HL-60 (cell line): ENCODE measurements around the gene LRIT2.

Experiments
- POLR2AphosphoS5 ChIP-seq: IDR thresholded peaks from 2 replicates; pipeline ENCODE4 v1.6.1; 2012; ENCODE audit warnings: low read depth
- REST ChIP-seq: IDR thresholded peaks from 2 replicates; pipeline ENCODE4 v1.6.1; 2012; ENCODE audit warnings: low read depth; ENCODE audit not compliant: insufficient replicate concordance
- SPI1 ChIP-seq: IDR thresholded peaks from 2 replicates; pipeline ENCODE4 v1.6.1; 2012; ENCODE audit warnings: low read depth, mild to moderate bottlenecking, borderline replicate concordance
- TF ChIP-seq, protein P1 (sequence below): IDR thresholded peaks from one replicate; pipeline ENCODE4 v1.5.1; 2011; ENCODE audit warnings: low read length, control low read depth, inconsistent platforms; ENCODE audit not compliant: insufficient read depth

DNA sequence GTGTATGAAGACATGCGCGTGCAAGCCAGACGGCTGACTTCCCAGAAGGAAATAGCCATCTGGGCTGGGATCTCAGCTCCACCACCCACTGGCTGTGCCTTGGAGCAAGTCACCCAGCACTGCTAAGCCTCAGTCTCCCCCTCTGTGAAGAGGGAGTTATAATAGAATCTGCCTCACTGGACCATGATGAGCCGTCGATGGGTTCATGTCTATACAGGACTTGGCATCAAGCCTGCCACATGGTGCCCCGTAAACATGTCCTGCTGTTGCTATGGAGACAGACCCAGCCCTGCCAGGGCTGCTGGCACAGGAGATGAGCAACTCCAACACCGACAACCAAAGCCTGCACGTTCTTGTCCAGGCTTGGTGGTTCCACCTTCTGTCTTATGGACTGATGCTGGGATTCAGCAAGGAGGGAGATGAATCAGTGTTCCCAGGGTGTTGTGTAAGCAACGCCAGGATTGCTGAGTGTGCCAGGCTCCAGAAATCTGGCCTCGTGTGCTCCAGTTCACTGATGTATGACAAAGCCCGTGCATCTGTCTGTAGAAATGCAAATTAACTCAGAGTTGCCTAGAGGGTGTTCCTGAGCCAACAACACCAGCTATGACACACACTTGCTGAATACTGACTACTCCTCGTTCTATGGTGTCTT lies 46.2 kb downstream of the LRIT2 start:
- TF ChIP-seq, protein P1, sequence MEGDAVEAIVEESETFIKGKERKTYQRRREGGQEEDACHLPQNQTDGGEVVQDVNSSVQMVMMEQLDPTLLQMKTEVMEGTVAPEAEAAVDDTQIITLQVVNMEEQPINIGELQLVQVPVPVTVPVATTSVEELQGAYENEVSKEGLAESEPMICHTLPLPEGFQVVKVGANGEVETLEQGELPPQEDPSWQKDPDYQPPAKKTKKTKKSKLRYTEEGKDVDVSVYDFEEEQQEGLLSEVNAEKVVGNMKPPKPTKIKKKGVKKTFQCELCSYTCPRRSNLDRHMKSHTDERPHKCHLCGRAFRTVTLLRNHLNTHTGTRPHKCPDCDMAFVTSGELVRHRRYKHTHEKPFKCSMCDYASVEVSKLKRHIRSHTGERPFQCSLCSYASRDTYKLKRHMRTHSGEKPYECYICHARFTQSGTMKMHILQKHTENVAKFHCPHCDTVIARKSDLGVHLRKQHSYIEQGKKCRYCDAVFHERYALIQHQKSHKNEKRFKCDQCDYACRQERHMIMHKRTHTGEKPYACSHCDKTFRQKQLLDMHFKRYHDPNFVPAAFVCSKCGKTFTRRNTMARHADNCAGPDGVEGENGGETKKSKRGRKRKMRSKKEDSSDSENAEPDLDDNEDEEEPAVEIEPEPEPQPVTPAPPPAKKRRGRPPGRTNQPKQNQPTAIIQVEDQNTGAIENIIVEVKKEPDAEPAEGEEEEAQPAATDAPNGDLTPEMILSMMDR: no peak
- TF ChIP-seq REST (no peak), POLR2AphosphoS5 (no peak), SPI1 (no peak)
